Measurements from ENCODE around the gene DCAF11. TPM values are rescaled to one million over a fixed set of nuclear protein-coding genes. Genes with fewer than 3 reads are reported as not detected.

Gene DCAF11
- total RNA-seq, 1 donor from 2014 or later: 81.8 TPM

- intact Hi-C loops (cut with micrococcal nuclease): no loop called here
Observed at GRCh38 chr14:24078146-24078545, 36.4 kb upstream of the DCAF11 start.

GRCh38 chr14:24079491-24080141 is 35.0 kb upstream of the DCAF11 start:
- intact Hi-C loops (cut with micrococcal nuclease): loop anchor here (2.0 kb wide), 1 partner anchor 67 kb away; the partner anchor contains the start of genes PSME2 and RNF31

DNA sequence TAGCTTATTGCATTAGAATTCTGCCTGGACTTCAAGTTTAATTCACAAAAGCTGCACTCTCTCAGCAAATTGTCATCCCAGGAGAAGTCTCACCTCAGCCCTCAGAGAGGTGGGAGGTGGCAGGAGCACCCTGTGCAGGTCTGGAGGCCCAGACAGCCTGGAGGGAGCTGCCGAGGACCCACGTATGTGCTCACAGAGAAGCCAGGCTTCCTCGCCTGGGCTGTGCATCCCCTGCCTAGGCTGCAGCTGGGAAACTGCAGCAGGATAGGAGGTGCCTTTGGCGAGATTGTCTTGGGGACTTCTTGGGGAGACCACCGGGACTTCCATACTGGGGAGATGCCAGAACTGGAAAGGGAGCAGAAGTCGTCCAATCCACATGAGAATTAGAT is 34.4 kb upstream of the DCAF11 start:
- intact Hi-C loops (cut with micrococcal nuclease): loop anchor here (2.0 kb wide), 1 partner anchor 67 kb away; the partner anchor contains the start of genes PSME2 and RNF31

DNA sequence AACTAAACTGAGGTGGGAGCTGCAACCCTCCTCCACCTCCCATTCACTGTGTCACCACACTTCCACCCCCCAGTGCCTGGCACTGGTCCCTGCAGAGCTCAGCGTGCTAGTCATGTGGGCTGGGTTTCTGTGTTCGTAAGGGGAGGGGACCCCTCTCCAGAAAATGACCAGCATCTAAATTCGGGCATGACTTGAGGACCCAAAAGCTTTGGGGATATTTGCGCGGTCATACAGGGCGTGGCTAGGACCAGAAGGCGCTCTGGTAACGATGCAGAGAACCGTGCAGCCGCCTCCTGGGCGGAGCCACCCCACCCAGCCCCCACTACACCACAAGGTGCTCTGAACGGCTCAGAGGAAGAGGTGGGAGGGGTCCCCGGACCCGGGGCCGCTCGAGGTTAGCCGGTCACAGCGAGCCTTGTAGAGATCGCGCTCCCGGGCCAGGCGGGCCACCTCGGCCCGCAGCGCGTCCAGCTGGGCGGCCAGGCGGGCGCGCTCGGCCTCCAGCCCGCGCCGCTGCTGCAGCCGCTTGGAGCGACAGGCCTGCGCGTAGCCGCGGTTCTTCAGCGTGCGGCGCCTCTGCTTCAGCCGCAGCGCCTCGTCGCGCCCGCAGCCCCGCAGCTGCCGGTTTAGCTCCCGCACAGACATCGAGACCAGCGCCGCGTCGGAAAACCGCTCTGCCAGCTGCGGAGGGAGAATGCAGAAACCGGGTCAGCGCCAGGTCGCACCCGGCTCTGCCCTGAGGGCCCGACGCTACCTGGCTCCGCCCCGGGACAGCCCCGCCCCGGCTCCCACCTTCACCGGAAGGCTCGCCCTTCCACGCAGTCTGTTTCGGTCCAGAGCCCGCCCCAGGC is 33.5 kb upstream of the DCAF11 start:
- intact Hi-C loops (cut with micrococcal nuclease): loop anchor here (1.0 to 2.0 kb wide), 5 partner anchors 9 to 66 kb away; partner anchors contain the start of genes DCAF11, NRL, PCK2 and PSME2

GRCh38 chr14:24081739-24082211 is 32.8 kb upstream of the DCAF11 start:
- intact Hi-C loops (cut with micrococcal nuclease): loop anchor here (1.0 to 2.0 kb wide), 5 partner anchors 9 to 65 kb away; partner anchors contain the start of genes DCAF11, NRL, PCK2 and PSME2

- intact Hi-C loops (cut with micrococcal nuclease): no loop called here
Observed at GRCh38 chr14:24082411-24083080, 32.0 kb upstream of the DCAF11 start.

- intact Hi-C loops (cut with micrococcal nuclease): no loop called here
Observed at GRCh38 chr14:24083462-24083861, 31.1 kb upstream of the DCAF11 start.

DNA sequence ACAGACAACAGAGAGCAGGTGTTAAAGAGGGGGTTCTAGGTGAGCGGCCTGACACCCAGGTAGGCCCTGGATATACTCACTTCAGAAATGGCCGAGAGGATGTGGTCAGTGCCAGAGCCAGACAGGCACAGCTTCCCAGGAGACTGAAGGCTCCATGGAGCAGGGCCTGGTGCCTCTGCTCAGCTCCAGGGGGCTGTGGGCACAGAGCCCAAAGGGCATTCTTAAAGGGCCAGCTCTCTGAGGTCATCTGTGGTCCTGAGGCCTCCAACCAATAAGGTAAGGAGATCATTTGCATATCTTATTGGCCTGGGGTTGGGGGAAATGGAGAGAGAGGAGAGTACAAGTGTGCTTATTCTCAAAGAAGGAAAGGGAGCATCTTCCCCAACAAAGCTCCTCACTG is 30.1 kb upstream of the DCAF11 start:
- intact Hi-C loops (cut with micrococcal nuclease): no loop called here

DNA sequence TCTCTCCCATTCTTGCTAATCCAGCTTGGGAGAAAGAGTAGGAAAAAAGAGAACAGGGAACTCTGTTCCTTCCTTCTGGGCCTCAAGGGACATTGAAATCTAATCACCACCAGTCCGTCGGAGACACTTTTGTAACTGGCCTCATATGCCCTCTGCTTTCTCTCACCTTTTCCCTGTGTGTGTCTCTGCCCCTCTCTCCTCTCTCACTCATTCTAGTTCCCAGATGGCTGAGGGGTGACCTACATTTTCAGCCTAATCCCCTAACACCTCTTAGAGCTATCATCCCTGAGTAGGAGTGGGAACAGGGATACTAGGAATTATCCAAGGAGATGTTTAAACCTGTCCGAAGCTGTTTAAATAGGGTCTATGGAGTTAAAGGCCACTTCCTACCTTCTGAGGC is 29.4 kb upstream of the DCAF11 start:
- intact Hi-C loops (cut with micrococcal nuclease): no loop called here

- intact Hi-C loops (cut with micrococcal nuclease): no loop called here
Observed at GRCh38 chr14:24086193-24086955, 28.2 kb upstream of the DCAF11 start.

GRCh38 chr14:24087004-24087403 is 27.6 kb upstream of the DCAF11 start:
- intact Hi-C loops (cut with micrococcal nuclease): no loop called here

DNA sequence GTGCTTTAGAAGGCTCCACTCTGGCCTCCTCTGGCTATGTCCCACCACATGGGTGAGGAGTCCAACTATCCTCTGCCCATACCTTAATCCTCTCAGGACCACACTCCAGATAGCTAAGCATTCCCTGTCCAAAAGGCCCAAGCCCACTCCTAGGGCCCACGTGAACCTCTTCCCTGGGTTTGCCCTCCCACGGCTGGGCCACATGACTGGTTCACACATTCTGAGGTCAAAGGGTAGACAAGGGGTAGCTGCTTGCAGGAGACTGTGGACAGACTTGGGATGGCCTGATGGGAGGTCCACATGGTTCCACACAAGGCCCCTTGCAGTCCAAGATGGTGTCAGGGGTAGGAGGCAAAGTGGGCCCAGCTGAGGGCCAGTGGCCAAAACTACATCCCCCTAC is 26.5 kb upstream of the DCAF11 start:
- intact Hi-C loops (cut with micrococcal nuclease): no loop called here

- intact Hi-C loops (cut with micrococcal nuclease): loop anchor here (1.0 to 5.0 kb wide), 7 partner anchors 9 to 342 kb away; partner anchors contain the start of genes DHRS1, DHRS4L2 and NOP9
Observed at GRCh38 chr14:24089890-24090289, 24.7 kb upstream of the DCAF11 start.

DNA sequence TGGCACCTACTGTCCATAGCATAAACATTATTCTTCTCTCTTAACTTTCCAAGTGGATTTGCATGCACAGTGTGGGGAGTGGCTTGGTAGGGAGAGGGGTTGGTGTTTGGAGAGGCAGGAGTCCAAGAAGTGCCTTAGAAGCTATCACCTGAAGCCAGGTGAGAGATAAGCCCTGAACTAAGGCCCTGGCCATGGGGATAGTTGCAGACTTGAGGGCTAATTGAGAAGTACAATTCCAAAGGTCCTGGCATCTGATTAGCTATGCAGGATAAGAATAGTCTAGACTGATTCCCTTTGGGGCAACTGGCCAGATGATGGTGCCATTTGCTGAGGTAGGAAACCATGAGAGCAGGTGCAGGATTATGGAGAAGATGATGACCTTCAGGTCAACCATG is 22.5 kb upstream of the DCAF11 start:
- intact Hi-C loops (cut with micrococcal nuclease): loop anchor here (5.0 kb wide), 3 partner anchors 105 to 340 kb away; partner anchors contain the start of genes DHRS1, DHRS4L2 and NOP9

GRCh38 chr14:24092505-24093206 is 21.9 kb upstream of the DCAF11 start:
- intact Hi-C loops (cut with micrococcal nuclease): loop anchor here (5.0 kb wide), 3 partner anchors 105 to 340 kb away; partner anchors contain the start of genes DHRS1, DHRS4L2 and NOP9

GRCh38 chr14:24093207-24093900 is 21.2 kb upstream of the DCAF11 start:
- intact Hi-C loops (cut with micrococcal nuclease): loop anchor here (5.0 kb wide), 3 partner anchors 106 to 339 kb away; partner anchors contain the start of genes DHRS1, DHRS4L2 and NOP9

- intact Hi-C loops (cut with micrococcal nuclease): loop anchor here (1.0 to 5.0 kb wide), 13 partner anchors 13 to 338 kb away; partner anchors contain the start of genes CARMIL3, DCAF11, DHRS1 and DHRS4L2
Observed at GRCh38 chr14:24093901-24094840, 20.4 kb upstream of the DCAF11 start, which contains the start of gene PCK2. Gene PCK2, plus strand, starts transcription at chr14:24094311. Its CDS starts 95 bp downstream, at chr14:24094406.

GRCh38 chr14:24094841-24095270 is 19.7 kb upstream of the DCAF11 start:
- intact Hi-C loops (cut with micrococcal nuclease): loop anchor here (1.0 to 5.0 kb wide), 13 partner anchors 13 to 337 kb away; partner anchors contain the start of genes CARMIL3, DCAF11, DHRS1 and DHRS4L2

All from T-helper 1 cell treated with Interleukin-12 subunit alpha and Interleukin-12 subunit beta and Interleukin-4 antibody, amounts not matched to agents 30 ng/mL and 1 ng/mL, for 36 hours (primary cell).